Stimulated activated CD4-positive, alpha-beta T cell treated with anti-CD3 and anti-CD28 coated beads, Interleukin-2, amount 100 ng/mL, for 4 hours (primary cell): ENCODE measurements around the gene CDK19.
A peak's percentile ranks its signal among the peaks of the same experiment; 100 is the strongest.

ENCODE experiments used
- DNase-seq: peaks from one replicate; pipeline ENCODE4 v3.0.0-alpha.2; 2020; ENCODE audit warnings: low read depth

The CDK19 gene

DNA sequence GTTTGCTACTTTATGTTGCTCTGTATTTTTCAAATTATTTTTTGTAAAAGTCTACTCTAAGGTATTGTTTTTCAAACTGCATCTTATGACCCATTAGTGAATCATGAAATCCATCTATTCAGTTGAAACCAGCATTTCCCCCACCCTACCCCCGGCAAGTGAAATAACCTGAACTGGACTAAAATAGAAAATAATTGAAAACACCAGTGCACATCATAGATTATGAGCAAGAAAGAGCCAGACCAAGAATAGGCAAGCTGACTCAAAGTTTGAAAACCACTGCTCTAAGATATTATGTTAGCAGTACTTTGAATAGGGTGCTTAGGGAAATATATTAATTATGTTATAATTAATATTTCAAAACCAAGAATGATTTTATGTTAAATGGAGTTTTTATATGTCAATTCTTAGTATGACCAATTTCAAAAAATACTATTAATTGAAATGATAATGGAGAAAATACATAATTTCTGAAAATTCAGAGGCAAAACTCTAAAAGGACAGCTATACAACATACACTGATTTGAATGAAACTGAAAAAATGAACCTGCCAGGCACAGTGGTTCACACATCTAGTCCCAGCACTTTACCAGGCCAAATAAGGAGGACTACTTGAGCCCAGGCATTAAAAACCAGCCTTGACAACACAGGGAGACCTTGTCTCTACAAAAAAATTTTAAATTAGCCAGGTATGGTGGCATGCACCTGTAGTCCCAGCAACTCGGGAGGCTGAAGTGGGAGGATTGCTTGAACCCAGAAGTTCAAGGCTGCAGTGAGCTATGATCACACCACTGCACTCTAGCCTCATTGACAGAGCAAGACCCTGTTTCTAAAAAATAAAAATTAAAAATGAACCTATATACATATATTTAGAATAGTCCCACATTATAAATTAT is 112.0 kb downstream of the CDK19 start:
- no peak for DNase-seq

- no peak for DNase-seq
Measured at GRCh38 chr6:110699780-110700179, 115.5 kb downstream of the CDK19 start.

DNA sequence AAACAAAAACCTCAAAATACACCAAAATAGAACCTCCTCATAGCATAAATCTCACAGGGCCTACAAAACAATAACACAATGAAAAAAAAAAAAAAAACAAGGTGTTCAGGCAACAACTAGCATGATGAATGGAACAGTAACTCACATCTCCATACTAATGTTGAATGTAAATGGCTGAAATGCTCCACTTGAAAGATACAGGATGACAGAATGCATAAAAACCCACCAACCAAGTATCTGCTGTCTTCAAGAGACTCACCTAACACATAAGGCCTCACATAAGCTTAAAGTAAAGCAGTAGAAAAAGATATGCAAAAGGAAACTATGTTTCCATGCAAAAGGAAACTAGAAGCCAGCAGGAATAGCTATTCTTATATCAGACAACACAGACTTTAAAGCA is 121.3 kb downstream of the CDK19 start:
- no peak for DNase-seq

DNA sequence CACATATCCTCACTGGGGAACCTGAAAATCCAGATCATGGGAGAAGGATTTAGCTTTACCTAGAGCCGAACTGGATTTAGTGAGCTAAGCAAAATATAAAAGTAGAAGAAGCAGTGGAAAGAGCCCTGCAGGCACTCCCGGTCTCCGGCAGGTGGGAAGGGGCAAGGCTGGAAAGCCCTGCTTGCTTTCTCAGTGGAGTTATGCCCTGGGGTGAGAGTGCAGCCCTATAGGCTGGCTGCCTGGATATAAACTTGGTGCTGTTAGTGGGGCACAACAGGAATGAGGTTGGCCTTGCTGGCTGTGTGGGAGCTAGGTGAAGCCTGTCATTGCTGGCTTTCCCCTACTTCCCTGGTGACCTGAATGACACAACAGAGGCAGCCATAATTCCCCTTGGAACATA is 122.0 kb downstream of the CDK19 start:
- DNase-seq, result no peak

DNA sequence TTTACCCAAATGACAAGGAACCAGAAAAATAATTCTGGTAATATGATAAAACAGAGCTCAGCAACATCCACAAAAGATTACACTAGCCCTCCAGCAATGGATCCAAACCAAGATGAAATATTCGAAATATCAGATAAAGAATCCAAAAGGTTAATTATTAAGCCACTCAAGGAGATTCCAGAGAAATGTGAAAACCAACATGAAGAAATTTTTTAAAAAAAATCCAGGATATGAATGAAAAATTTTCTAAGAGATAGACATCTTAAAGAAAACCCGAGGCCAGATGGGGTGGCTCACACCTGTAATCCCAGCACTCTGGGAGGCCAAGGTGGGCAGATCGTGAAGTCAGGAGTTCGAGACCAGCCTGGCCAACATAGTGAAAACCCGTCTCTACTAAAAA is 124.4 kb downstream of the CDK19 start:
- no peak for DNase-seq

DNA sequence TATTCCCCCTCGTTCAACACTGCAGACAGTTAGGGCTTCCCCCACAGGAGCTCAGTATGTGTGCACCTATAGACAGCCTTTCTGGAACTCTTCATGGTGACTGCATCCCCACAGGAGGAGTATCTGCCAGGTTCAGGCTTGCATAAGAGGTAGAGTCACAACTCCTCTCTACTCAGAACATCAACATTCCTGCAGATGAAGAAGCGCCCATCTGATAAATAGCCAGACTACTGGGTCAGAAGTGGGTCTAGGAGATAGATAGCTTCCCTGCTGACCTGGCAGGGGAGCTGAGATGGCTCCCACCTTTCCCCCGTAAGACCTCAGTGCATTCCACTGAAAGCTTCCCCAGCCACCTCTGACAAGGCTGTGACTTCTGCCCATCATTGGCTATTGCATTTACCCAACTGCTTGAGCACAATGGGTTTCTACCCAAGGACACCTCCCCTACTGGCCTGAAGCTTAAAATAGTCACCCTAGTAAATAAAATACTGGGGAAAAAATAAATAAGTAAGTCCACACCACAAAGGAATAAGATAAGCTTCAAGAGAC is 125.1 kb downstream of the CDK19 start:
- DNase-seq, result no peak

GRCh38 chr6:110689275-110689935 is 125.9 kb downstream of the CDK19 start:
- DNase-seq, result no peak

DNA sequence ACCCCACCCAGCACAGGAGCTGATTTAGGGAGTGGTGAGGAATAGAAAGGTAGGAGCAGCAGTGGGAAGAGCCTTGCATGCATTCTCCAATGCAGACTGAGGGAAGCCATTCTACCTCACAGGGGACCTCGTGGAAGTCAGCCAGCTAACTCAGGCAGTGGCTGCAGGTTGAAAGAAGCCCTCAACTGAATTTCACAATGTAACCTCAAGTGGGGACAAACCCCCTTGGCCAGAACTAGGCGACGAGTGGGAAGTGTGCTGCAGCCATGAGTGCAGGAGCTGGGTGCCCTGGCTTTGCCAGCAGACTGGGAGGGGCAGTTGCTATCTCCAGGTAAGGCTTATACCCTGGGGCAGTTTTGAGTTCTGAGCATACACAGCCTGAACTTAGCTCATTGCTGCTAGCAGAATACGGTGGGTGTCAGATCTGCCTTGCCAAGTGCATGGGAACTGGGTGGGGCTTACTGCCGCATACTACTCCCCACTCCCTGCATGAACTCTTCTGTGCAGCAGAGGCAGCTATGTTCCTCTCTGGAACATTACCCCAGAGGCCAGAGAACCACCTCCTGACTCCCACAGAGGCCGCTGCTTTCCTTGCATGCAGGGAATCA is 126.5 kb downstream of the CDK19 start:
- DNase-seq, result no peak

DNA sequence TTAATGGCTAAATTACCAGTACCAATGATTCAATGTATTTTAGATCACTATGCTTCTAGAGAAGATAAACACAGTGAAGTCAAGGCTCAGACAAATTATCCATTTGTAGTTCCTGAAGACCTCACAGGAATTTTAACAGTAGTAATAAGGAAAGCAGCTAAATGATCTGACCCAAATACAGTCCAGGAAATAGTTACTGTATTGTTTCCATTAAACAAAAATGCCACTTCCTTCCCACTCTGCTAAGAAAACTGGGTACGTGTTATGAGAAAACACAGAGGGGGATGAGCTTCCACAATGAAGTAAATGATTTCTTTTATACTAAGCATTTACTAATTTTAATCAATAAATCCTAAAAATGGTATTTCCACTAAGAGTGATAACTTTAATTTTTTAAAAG is 127.9 kb downstream of the CDK19 start:
- DNase-seq, result no peak

GRCh38 chr6:110683241-110683640 is 132.0 kb downstream of the CDK19 start:
- no peak for DNase-seq

- DNase-seq, result peak; percentile 65
Measured at GRCh38 chr6:110682460-110682853, 132.8 kb downstream of the CDK19 start.

DNA sequence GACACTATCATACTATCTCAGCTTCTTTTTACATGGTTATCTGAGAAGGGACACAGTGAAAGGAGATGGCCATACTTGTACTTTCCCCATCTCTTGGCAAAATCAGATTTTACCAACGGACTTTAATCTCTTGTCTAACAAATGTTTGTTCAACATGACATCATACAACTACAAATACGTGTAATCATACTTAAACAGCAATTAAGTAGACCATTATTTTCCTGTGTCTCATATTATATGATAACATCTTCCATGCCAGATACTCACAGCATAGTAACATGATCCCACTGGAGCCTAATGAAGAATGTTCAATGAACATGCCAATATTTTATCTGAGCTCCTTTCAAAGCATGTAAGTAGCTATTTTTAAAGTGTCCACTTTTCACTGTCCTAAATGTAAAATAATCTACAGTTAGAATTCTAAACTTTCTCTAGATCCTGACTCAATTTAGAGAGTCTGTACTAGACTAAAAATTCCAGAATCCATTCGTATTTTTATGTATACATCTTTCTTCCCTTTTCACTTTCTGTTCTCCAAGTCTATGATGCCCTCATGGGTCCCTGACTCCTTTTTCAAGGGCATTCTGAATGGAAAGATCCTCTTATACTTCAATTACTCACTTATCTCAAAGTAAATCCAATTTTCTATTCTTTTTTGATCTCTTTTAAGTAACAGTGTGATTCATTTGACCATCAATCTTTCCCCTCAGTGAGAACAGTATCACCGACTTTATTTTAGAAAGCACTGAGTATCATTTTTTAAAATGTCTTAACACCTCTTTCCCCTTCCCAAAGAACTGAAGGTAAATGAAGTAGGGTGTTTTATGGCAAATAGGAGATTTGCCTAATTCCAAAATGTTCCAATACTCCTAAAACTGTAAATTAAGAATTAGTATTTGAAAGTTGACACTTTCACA is 133.5 kb downstream of the CDK19 start:
- no peak for DNase-seq

DNA sequence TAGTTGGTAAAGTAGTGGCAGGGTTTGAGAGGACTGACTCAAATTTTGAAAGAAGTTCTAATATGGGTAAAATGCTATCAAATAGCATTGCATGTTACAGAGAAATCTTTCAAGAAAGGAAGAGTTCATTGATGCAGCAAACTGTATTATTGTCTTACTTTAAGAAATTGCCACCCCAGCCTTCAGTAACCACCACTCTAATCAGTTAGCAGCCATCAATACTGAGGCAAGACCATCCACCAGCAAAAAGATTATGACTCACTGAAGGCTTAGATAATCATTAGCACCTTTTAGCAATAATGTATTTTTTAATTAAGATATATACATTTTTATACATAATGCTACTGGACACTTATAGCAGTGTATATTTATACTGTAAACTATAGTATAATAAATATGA is 138.9 kb downstream of the CDK19 start:
- no peak for DNase-seq

- DNase-seq, result no peak
Measured at GRCh38 chr6:110674096-110674495, 141.2 kb downstream of the CDK19 start.

DNA sequence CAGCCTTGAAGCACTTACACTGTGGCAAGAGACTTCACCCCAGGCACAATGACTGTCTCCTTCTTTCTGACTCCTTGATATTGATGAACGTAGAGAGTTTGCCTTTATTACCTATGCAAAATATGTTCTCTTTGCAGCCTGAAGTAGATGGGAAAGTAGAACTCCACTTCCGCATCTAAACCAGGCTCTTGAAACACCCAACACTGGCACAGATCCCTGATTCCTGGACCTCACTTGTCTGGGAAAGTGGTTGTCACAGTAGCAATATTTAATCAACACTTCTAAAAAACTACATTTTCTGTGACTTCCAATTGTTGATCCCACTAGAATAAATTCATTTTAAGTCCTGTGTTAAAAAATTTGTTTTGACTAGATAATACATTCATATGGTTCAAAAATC is 143.1 kb downstream of the CDK19 start:
- no peak for DNase-seq

- no peak for DNase-seq
Measured at GRCh38 chr6:110671447-110671846, 143.8 kb downstream of the CDK19 start.

DNA sequence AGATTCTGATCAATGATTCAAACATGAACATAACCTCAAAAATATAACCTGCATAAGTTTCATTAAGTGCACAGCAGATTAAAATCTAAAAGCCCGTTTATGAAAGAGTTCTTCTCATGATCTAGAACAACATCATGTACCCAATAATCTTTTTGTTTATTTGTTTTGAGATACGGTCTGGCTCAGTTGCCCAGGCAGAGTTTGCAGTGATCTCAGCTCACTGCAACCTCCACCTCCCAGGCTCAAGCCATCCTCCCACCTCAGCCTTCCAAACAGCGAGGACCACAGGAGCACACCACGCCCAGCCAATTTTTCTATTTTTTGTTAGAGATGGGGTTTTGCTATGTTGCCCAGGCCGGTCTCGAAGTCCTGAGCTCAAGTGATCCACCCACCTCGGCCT is 149.7 kb downstream of the CDK19 start:
- no peak for DNase-seq

DNA sequence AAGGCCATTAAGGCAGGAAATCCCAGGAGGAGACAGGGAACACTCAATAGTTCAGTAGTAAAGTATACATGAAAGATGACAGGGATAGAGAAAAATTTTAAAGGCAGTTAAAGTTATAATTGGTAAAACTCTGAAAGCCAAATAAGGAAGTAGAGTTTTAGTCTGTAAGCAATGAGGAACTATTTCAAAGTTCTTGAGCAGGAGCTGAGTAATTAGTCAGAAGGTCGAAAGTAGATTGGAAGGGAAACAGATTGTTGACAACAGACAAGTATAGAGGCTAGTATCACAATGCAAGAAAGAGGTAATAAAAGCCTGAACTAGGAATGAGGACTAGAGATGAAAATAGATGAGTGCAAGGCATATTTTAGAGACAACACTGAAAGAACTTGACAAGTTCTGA is 150.3 kb downstream of the CDK19 start:
- DNase-seq, result no peak

- DNase-seq, result no peak
Measured at GRCh38 chr6:110662490-110663211, 152.6 kb downstream of the CDK19 start.

GRCh38 chr6:110661414-110661813 is 153.9 kb downstream of the CDK19 start:
- no peak for DNase-seq

GRCh38 chr6:110660066-110660655 is 155.1 kb downstream of the CDK19 start:
- DNase-seq, result no peak
